ENCODE measurements around the gene RBM33.

GRCh38 chr7:155818154-155818819, 173.8 kb downstream of the RBM33 start:
- TF ChIP-seq SUZ12 (IDR thresholded peaks at IDR 0.05; ENCODE audit: extremely low read depth, insufficient read depth, insufficient read length) (no peak), ZNF274 (IDR thresholded peaks at IDR 0.05; ENCODE audit: low read depth, low read length) (no peak), YY1 (IDR thresholded peaks at IDR 0.05; ENCODE audit: insufficient read depth, insufficient read length) (no peak)

Data from NT2/D1 (cell line).